HG02981 (cell line): Measurements from ENCODE around the gene CCDC148.

Source experiments
- ATAC-seq: cut with Tn5 transposase; IDR thresholded peaks from one replicate; pipeline ENCODE4 v1.9.1; 2021; ENCODE audit warnings: mild to moderate bottlenecking, moderate library complexity; ENCODE audit not compliant: unreplicated experiment

CCDC148 gene

DNA sequence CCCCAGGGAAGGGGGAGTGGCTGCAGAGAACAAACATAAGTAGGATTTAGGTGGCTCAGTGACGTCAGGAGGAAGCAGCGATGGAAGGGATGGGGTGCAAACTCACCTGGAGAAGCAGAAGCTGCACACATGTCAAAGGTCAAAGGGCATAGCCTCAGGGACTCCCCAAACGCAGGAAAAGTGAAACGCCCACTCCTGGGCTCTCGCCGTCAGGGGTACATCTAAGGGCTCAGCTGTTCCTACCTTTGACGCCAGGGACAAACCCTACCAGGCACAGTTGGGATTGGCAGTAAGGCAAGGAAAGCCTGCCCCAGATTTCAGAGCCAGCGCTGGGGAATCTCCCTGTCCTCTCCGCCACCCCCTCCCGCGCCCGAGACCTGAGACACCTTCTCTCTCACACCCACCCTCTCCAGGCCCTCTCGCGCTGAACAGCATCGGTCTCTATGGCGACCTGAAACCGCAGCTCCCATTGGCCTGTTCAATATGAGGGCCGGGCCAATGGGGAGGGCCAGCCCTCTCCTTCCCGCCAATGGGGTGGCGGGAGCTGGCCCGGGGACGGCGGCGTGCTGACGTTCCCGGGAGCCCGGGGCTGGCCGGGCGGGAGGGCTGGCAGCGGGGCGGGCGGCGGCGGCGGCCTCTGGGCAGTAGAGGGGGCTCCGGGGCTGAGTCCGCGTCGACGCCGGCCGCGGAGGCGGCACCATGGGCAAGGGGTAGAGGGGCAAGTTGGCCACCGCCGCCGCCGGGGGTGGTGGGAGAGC, at the start of gene CCDC148, which contains the start of gene PKP4:
Gene CCDC148, minus strand, starts transcription at position 445 of the 758 bp plus-strand sequence. Its CDS starts 314 bp downstream, at position 131.
Gene PKP4, plus strand, starts transcription at position 644 of the 758 bp plus-strand sequence. CDS start 76,233 bp downstream, outside the sequence.
- ATAC-seq = peak; percentile 91

DNA sequence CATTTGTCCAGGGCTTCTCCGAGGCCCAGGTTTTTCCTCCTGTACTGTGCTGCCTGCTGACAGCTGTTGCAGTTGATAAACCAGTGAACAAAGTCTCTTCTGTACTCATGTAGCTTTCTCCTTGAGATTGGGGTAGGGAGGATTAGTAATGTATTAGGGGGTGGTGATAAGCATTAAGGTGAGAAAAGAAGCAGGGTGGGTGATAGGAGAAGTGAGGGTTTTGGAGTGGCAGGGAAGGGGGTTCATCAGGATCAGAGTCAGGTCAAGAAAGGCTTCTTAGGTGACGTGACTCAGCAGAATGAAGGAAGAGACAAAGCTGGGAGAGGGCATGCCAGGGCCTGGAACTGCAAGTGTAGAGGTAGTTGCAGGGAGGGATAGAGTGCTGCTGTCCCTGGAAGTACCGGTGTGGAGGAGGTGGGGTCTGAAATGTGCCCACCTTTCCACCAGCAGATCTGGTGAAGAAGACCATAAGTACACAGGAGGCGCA, 48.9 kb upstream of the CCDC148 start:
- no peak for ATAC-seq

DNA sequence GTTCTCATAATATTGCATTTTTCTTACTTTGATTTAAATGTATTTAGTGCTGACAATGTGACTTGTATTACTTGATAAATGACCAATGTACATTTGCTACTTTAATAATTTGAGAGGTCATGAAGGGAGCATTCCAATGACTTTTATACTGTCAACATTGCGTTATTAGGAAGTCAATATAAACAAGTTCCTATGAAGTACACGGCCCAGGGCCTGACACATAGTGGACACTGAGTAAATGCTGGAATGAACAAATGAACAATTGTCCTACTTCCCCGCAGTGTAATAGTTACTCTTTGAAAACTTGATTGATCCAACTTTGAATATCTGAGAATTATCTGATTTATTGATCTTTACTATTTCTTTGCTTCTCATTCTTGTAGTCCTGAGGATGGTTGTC, 47.5 kb upstream of the CCDC148 start:
- no peak for ATAC-seq

DNA sequence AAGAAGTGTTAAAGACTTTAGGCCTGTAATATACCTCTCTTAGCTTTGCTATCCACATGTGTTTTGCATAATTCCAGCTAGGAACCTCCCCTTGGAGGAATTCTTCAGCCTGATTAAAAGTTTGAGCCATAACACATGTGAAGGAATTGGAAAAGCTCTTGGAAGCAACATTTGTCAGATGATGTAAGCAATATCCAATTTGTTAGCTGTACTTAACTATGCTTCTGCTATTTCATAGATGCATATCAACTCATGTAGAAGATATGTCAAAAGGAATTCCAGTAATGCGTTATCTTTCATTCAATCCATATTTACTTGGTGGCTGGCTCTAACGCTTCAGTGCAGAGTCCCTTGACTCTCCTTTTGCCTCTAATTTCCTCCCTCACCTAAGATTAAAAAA, 46.4 kb upstream of the CCDC148 start:
- ATAC-seq = no peak

DNA sequence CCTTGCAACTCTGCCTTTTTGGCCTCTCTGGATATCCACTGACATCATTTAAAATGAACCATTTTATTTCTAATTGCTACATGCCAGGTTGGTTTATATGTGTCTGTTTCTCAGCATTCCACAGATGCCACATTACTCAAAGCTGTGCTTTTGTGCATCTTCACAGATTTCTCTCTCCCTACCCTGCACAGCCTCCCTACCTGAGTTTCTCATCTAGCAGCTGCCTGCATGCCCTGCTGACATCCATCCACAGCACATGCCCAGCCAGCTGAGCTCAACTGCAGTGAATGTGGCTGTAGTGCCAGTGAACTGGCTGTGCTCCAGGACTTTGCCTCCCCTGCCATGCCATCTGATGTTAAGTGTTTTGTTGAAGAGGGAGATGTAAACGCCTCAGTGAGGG, 44.7 kb upstream of the CCDC148 start:
- no peak for ATAC-seq

DNA sequence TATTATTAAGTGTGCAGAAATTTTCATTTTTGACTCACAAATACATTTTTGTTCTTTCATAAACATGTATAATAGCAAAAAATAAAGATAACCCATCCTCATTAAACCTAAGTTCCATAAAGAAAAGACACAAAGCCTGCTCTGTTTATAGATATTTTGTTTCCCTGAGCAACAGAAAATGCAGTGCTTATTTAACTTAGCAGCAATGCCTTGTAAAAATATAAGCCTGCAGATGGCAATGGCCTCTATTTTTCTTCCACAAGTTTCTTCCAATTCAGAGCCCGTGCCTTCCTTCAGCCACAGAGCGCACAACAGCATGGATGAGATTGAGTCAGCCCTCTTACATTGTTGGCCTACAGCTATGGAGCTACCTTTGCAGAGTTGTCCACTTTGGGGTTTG, 43.8 kb upstream of the CCDC148 start:
- ATAC-seq = no peak

DNA sequence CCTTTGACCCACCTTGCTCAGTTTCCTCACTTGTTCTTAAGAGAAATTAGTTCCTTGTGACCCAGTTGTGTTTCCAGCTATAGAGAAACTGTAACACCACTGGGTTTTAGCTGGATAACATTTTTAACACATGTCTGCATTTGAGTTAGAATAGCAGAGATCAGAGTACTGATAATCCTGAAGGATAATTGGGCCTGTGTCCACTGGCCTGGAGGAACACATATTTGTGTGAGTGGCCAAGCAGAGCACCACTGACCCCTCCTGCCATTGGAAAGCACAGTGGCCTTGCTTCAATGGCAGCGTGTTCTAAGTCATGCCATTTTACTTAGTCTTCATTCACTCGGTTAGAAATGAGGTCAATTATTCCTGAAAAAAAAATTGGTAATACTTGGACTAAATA, 42.8 kb upstream of the CCDC148 start:
- ATAC-seq = no peak

DNA sequence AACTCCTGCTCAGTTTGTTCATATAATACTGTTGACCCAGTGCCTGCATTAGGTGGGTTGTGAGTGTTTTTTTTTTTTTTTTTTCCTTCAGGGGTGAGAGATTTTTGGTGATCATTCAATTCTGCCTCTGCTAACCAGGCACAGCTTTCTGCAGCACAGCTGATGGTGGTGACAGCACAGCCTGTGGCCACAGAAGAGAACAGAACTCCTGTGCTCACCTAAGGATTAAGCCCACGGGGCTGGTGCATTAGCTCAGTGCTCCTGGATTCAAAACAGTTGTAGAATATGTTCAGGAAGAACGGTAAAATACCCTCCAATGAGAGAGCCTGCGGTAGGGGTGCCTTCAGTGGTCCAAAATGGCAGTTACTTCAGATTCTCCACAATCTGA, 42.2 kb upstream of the CCDC148 start:
- no peak for ATAC-seq

DNA sequence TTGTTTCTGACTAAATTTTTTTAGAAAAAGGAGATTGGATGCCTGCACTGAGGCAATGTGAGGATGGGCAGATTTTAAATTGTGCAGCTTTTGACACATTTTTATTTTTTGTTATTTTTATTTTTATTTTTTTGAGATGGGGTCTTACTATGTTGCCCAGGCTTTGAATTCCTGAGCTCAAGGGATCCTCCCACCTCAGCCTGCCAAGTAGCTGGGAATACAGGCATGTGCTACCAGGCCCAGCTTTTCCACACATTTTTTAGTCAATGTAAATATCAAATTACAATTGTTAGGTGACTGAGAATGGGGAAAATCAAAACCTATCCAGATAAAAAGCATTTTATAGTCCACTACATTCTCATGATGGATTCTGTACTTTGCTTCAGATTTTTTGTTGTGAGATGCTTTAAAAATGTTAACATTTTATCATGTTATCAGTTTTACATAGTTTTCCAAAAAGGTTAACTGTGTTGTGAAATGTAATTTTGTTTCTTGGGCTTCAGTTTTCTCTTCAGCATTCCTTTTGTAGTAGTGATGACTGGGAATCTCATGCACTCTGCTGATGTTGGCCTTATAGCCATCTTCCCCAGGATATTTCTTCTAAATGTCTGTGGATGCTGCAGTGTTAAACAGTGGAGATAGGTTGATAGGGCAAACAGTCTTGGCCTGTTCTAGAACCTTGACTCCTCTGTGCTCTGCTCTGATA, 41.6 kb upstream of the CCDC148 start:
- ATAC-seq = no peak

DNA sequence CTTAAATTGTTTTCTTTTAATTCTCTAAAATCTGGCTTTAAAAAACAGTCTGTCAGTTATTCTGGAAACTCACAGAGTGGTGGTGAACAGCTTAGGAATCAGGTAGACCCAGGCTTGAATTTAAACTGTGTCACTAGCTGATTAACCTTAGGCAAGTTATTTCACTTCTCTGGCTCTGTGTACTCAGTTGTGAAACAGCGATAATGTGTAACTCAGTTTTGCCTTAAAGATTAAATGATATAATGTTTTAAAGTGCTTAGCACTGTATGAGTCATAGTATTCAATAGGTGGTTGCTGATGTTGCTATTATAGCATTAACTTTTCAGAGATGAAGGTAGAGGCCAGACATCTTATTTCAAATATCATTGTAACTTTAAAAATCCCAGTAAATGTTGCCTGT, 40.9 kb upstream of the CCDC148 start:
- ATAC-seq = peak; percentile 59

DNA sequence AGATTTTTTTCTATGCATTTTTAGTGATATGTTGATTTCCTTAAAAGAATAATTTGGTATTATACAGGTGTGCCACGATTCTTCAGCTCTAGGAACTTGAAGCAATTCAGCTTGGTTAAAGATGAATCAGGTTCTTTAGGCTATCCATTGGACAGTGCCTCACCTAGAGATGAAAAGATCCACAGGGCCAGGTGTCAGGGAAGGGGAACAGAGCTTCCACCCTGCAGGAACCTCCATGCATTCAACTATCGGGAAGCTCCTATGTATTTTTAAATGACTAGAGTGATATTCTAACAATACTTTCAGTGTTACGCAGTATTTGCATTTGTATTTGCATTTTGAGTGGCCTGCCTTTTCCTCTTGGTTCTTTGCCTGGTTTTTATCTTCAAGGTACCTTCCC, 40.4 kb upstream of the CCDC148 start:
- no peak for ATAC-seq

DNA sequence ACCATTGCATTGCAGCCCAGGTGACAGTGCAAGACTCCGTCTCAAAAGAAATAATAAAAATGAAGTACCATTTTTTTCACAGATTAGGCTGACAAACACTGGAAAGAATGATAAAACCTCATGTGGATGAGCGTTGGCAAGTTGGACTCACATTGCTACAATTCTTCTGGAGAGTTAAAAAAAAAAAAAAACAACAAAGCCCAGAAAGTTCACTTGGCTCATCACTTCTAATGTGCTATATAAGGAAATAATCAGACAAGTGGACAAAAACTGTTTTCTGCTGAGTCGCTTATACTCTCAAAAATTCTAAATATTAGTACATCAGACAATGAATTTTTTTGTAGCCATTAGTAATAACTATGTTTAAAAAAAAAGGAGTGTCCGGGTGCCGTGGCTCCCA, 38.6 kb upstream of the CCDC148 start:
- ATAC-seq = no peak

DNA sequence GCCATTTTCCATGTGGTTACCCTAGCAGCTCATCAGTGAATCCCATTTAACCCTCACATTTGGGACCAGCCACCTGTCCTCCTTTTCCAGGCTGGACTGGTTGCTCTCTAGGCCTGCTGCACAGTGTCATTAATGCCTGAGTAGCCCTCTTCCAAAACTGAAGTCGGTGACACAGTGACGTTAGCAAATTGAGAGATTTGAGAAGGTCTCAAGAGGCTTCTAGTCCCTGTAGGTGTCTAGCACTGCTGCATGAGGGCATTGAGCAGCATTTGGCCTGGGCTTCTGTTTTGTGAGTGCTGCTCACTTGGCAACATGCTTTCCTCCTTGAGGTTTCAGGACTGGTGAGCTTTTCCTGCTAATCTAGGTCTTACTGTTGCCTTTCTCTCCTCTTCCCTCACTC, 36.9 kb upstream of the CCDC148 start:
- no peak for ATAC-seq

DNA sequence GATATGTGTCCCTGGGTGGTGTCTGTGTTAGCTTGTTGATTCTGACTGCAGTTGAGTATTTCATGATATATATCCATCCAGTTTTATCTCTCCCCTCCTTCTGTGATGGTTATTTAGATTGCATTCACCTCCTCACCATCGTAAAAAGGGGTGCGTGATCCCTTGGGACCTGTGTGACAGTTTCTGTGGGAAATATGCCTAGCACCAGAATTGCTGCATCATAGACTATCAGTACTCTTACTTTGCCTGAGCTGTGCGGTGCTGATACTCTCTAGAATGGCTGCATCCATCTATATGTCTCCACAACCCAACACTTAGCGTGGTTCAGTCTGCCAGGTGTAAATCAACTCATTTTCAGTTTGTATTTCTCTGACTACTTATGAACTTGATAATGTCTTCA, 34.5 kb upstream of the CCDC148 start:
- no peak for ATAC-seq

DNA sequence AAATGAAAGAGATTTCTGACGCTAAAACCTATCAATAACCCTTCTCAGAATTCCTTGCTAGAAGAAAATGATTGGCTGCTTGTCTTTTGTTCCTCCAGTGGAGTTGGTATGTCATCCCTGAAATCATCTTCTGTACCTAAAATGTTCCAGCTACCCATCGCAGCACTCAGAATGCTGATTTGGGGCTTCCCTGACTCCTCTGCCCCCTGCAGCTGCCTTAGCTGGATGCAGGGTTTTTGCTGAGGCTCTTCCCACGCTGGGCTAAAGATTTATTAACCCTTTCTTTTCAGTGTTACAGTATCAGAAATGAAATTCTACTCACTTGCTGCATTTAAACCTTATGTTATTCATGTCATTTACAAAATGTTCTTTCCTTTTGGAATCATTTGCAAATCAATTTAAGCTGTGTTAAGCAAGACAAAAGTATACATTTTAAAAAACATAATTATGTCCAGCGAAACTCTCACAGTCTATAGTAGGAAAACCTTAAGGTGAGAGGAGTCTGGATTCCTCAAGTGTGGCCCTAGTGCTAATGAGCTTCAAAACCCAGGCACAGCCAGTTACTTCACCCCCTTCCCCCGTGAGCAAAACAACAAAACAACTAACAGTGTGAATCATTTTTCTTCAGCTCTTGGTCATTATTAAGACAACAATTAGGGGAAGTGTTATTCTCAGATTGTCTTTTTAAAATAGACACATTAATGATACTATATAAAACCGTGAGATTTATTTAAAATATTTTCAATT, 33.0 kb upstream of the CCDC148 start:
- ATAC-seq = no peak

DNA sequence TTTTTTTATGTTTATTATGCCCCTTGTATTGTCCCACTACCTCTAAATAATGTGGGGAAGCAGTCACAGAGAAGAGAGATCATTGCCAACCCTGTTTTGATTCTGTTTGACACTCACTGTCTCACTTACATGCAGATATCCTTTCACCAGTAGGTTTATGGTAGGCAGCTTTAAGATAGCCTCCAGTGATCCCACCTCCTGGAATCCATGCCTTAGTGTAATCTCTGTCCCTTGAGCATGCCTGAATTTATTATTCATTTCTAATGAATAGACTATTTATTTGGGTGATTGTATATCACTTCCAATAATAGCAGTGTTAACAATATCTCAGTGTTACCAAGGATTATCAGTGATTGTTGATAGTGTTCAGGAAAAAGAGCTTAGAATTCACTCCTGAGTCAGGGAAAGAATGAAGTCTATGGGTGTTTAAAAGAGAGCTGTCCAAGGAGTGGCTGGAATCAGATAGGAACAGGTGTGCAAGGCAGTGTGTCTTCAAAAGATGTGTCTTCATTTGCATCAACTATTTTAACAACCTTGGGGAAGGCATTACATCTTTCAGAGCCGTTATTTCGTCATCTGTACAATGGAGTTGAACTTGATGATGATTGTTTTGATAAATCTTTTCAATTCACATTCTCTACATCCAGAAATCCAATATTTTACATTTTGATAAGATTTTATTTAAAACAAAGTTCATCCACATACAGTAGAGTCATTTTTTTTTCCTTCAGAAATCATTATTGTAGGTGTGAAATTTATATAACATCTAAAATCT, 32.1 kb upstream of the CCDC148 start:
- no peak for ATAC-seq

DNA sequence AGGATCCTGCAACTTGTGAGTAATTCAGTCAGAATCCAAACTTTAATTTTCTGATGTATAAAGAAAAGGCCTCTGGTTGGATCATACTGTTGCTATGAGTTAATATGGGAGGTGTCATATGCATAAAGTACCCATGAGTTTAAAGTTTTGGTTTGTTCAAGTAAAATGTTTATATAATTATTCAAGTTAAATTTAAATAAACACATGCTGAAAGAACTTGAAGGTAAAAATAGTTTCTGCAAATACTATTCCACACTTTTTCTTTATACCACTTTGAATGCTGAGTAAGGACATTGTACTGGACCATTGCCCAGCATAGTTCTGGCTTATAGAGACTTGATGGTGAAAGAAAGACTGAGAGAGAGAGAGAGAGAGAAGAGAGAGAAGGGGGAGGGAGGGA, 30.9 kb upstream of the CCDC148 start:
- no peak for ATAC-seq

DNA sequence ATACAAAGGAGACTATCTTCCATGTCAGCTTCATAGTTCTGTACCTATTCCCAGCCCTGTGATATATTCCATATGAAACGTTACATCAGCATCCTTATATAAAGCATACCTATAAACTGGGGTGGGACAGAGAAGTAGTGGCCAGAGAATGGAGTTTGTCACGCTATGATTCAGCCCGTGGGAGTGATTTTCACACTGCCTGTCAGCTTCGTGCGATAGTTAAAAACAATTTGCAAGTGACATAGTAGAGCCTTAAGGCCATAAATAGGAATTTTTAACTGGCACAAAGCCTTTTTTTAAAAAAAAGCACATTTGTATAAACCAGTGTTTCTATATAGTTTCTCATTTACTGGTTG, 30.4 kb upstream of the CCDC148 start:
- ATAC-seq = no peak

DNA sequence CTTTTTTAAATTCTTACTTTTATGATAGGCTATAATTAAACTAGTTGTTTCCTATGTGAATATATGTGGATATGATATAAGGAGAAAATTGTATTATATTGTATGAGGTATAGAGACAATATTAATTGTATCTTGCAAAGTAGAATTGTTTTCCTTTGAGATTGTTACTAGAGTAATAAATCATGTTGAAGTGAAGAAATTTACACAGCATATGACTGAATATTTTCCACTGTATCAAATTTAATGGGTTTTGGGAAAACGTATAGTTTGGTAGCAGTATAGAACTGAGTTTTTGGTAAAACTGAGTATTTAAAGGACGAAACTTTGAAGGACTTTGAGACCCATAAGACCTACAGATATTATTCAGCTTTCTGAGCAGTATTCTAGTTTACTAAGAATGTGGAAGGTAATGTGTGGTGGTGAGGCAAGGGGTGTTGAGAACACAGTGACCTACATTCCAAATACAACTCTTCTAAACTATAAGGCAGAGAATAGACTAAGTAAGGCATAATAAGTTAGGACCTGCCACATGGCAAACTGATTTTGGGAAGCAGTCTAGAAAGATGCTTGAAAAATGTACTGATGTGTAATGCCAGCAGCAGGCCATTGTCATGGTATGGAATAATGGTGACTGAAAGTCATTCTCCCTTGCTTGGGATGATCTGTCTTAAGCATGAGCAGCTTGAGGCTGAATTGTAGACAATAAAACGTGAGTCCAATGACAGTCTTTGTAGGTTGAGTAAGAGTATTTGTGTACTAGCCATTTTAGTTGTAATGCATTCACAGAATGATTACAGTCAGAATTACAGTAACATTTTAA, 29.8 kb upstream of the CCDC148 start:
- ATAC-seq = no peak
